SU-DHL-6 (cell line): ENCODE data around the gene MCRIP2.

Experiments
- CTCF ChIP-seq: fragments of 200-600 bp; sonication (generic); IDR thresholded peaks from one replicate; pipeline ENCODE4 v1.5.1; 2017; ENCODE audit warnings: antibody characterized with exemption, mild to moderate bottlenecking, low read length, moderate library complexity; ENCODE audit not compliant: insufficient read depth, poor library complexity, severe bottlenecking
- EZH2phosphoT487 ChIP-seq: fragments of 200-600 bp; sonication (generic), shearing (Covaris generic); conservative IDR thresholded peaks from 2 replicates; pipeline ENCODE4 v1.6.1; 2018; ENCODE audit warnings: mild to moderate bottlenecking, antibody characterized with exemption, low read length, moderate library complexity, mixed read lengths

GRCh38 chr16:619476-620100 lies 22.0 kb upstream of the MCRIP2 start:
- no peak for TF ChIP-seq CTCF
- TF ChIP-seq EZH2phosphoT487 = no peak
